K562 (cell line): ENCODE measurements around the gene TMEM59. TPM values are rescaled to one million over a fixed set of nuclear protein-coding genes. Genes with fewer than 3 reads are reported as not detected.
A peak's percentile ranks its signal among the peaks of the same experiment; 100 is the strongest.

Experiments
- BHLHE40 ChIP-seq: IDR thresholded peaks from 2 replicates; pipeline ENCODE4 v1.6.1; 2011; ENCODE audit warnings: low read length, improper control_type of control experiment
- GABPA ChIP-seq: fragments of 200-800 bp; sonication (Bioruptor generic); conservative IDR thresholded peaks from 2 replicates; pipeline ENCODE4 v1.6.1; 2016; ENCODE audit warnings: low read depth, missing genetic modification characterization, missing compliant biosample characterization
- MLLT1 ChIP-seq, 2 experiments: fragments of 450-650 bp; IDR thresholded peaks; 2 replicates each; pipeline ENCODE4 v1.6.1; 2016
- NCOA2 ChIP-seq, 2 experiments: fragments of 450-650 bp; IDR thresholded peaks; 2 replicates each; pipeline ENCODE4 v1.6.1; 2018; ENCODE audit warnings: mild to moderate bottlenecking in 2 of 2, moderate library complexity in 1 of 2; ENCODE audit not compliant: partially characterized antibody in 2 of 2
- PPARD ChIP-seq: fragments of 250-450 bp; sonication (Bioruptor Pico); IDR thresholded peaks from 2 replicates; pipeline ENCODE4 v1.8.0; 2022; ENCODE audit warnings: inconsistent platforms, mild to moderate bottlenecking, moderate library complexity
- RAD21 ChIP-seq, 2 experiments: fragments of 250-450 bp in 1 of 2; fragments of 450-650 bp in 1 of 2; sonication (Bioruptor Pico) in 1 of 2; formaldehyde crosslinking in 1 of 2; IDR thresholded peaks in 1 of 2; conservative IDR thresholded peaks in 1 of 2; 2 replicates each; pipeline versions ENCODE4 v1.4.0 to v1.8.0; 2020 to 2022; ENCODE audit warnings: mild to moderate bottlenecking in 2 of 2, moderate library complexity in 1 of 2
- RB1 ChIP-seq: fragments of 450-650 bp; IDR thresholded peaks from 2 replicates; pipeline ENCODE4 v1.6.1; 2017; ENCODE audit warnings: low read depth, mild to moderate bottlenecking
- REST ChIP-seq, 2 experiments: fragments of 450-650 bp; formaldehyde crosslinking in 1 of 2; IDR thresholded peaks; 2 replicates each; pipeline versions ENCODE4 v1.4.0 to v1.6.1; 2014 to 2020; ENCODE audit warnings: mild to moderate bottlenecking in 2 of 2, borderline replicate concordance in 1 of 2, low read depth in 1 of 2
- SP2 ChIP-seq: IDR thresholded peaks from 2 replicates; pipeline ENCODE4 v1.6.1; 2011; ENCODE audit warnings: mild to moderate bottlenecking, low read depth, low read length, moderate library complexity; ENCODE audit not compliant: poor library complexity, severe bottlenecking; ENCODE audit errors: extremely low read depth
- TBP ChIP-seq: optimal IDR thresholded peaks from 2 replicates; pipeline ENCODE3; 2011; ENCODE audit warnings: low read depth, low read length, improper control_type of control experiment
- TCFL5 ChIP-seq: fragments of 250-450 bp; sonication (Bioruptor Pico); conservative IDR thresholded peaks from 2 replicates; pipeline ENCODE4 v1.6.1; 2021; ENCODE audit warnings: mild to moderate bottlenecking, moderate library complexity, matching md5 sums
- ZNF133 ChIP-seq: fragments of 250-450 bp; sonication (Bioruptor Pico); IDR thresholded peaks from 2 replicates; pipeline ENCODE4 v1.4.0; 2020; ENCODE audit warnings: mild to moderate bottlenecking
- ZNF583 ChIP-seq: fragments of 250-450 bp; sonication (Bioruptor Pico); IDR thresholded peaks from 2 replicates; pipeline ENCODE4 v1.4.0; 2020
- polyA plus RNA-seq, 8 experiments: library from polyadenylated mRNA; depleted of rRNA in 4 of 8; stranded (reverse) in 5 of 8; unstranded in 3 of 8; fragments of >200 nt; fragmentation: Nextera tagmentation in 2 of 8; fragmentation: Illumina TruSeq in 1 of 8; extraction: Ambion mirVana in 2 of 8; extraction: Trizol in 1 of 8; gene quantifications; 2 replicates each; pipeline versions ENCODE4 v1.2.1 to v1.2.3, GENCODE V29; 2011 to 2014; ENCODE audit warnings: inconsistent platforms in 1 of 8, missing spikeins in 1 of 8
- total RNA-seq, 7 experiments: library from RNA; depleted of rRNA in 6 of 7; stranded (reverse); fragments of >200 nt in 6 of 7; fragmentation: Illumina TruSeq in 2 of 7; extraction: Trizol in 2 of 7; gene quantifications; 2 replicates each; pipeline versions ENCODE4 v1.2.1 to v1.2.3, GENCODE V29; 2011 to 2021; ENCODE audit warnings: low replicate concordance in 1 of 7

Gene TMEM59
- total and polyA plus RNA-seq, 9 of the 15 experiments (the other 6 are each of a cell fraction or from before 2014, with no cell fraction given) = 93.1 to 316 (median 151) TPM

- TF ChIP-seq REST (IDR thresholded peaks at IDR 0.05; ENCODE audit: borderline replicate concordance) (peak; percentile 71; the same call in 1 of the 2 replicates), REST (CRISPR knock-in tag; IDR thresholded peaks at IDR 0.05; ENCODE audit: low read depth) (no peak), BHLHE40 (no peak), ZNF133 (CRISPR knock-in tag) (no peak), SP2 (no peak), ZNF583 (CRISPR knock-in tag) (no peak), PPARD (CRISPR knock-in tag) (no peak), RAD21 (CRISPR knock-in tag; conservative IDR thresholded peaks at IDR 0.05 in 1 of 2, IDR thresholded peaks at IDR 0.05 in 1 of 2) (peak; percentile 95 to 97), RB1 (peak; percentile 32; the same call in 1 of the 2 replicates), NCOA2 (IDR thresholded peaks at IDR 0.05; ENCODE audit: partially characterized antibody in 2 of 2) (peak in 1 of 2 experiments; percentile 25), TBP (no peak), MLLT1 (IDR thresholded peaks at IDR 0.05) (peak in 1 of 2 experiments; percentile 65; a peak in 1 of 4 replicates), GABPA (tag) (no peak), TCFL5 (CRISPR knock-in tag) (no peak)
Observed at GRCh38 chr1:54070171-54070837, 17.3 kb upstream of the TMEM59 start (continued).
